ENCODE data around the gene QSOX1. TPM values are rescaled to one million over a fixed set of nuclear protein-coding genes. Genes with fewer than 3 reads are reported as not detected.

The QSOX1 gene
- total RNA-seq, 4 donors from 2014 or later, result 109 to 124 (median 119) TPM

DNA sequence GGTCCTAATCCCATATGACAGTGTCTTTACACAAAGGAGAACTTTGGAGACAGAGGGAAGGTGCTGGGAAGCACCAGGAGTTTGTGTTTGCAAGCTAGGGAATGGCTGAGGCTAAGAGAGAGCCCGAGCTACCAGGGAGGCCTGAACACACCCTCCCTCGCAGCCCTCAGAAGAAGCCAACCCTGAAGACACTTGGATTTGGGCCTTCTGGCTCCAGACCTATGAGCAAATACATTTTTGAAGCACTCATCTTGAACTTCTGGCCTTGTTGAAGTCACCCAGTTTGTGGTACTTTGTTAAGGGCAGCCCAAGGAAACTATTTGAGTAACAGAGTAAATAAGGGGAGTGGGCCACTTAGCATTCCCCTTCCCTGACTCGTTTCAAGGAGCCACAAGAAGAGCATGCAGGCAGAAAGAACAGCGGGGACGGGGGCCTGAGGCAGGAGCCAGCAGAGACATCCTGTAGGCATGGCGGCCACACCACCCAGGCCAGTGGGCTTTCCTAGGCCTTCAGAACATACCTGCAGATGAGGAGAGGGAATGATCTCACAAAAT lies 13.2 kb upstream of the QSOX1 start:
- DNase-seq, result no peak
- Histone ChIP-seq H3K36me3 (no peaks in the 10 kb centered on the region), H3K4me3 (no peak overlapping the region), H3K4me1 (no peaks in the 10 kb centered on the region), H3K27ac (no peak overlapping the region), H3K27me3 (no peaks in the 10 kb centered on the region), H3K9me3 (no peaks in the 10 kb centered on the region)
- intact Hi-C loops (cut with DNase I; ENCODE audit: low total_unique reads) (no loop called here), in situ Hi-C loops (cut with MboI; ENCODE audit: low pct_ligation_motif_present in 1 of 4, low pct_unique_long_range_greater_than_20kb in 1 of 4, low sequenced_read_pairs in 3 of 4) (no loop called here)
- no peak for TF ChIP-seq EP300 (IDR thresholded peaks at IDR 0.05; ENCODE audit: low read depth)
- no peak for TF ChIP-seq POLR2AphosphoS5 (IDR thresholded peaks at IDR 0.05)
- TF ChIP-seq POLR2A (IDR thresholded peaks at IDR 0.05), result no peak
- TF ChIP-seq, protein P1, sequence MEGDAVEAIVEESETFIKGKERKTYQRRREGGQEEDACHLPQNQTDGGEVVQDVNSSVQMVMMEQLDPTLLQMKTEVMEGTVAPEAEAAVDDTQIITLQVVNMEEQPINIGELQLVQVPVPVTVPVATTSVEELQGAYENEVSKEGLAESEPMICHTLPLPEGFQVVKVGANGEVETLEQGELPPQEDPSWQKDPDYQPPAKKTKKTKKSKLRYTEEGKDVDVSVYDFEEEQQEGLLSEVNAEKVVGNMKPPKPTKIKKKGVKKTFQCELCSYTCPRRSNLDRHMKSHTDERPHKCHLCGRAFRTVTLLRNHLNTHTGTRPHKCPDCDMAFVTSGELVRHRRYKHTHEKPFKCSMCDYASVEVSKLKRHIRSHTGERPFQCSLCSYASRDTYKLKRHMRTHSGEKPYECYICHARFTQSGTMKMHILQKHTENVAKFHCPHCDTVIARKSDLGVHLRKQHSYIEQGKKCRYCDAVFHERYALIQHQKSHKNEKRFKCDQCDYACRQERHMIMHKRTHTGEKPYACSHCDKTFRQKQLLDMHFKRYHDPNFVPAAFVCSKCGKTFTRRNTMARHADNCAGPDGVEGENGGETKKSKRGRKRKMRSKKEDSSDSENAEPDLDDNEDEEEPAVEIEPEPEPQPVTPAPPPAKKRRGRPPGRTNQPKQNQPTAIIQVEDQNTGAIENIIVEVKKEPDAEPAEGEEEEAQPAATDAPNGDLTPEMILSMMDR (IDR thresholded peaks at IDR 0.05), result no peak
- WGBS, 2 donors (ENCODE audit: low coverage in 1 of 2), result 75 to 80% methylated on average over 1 to 6 of the region's 6 CpGs

DNA sequence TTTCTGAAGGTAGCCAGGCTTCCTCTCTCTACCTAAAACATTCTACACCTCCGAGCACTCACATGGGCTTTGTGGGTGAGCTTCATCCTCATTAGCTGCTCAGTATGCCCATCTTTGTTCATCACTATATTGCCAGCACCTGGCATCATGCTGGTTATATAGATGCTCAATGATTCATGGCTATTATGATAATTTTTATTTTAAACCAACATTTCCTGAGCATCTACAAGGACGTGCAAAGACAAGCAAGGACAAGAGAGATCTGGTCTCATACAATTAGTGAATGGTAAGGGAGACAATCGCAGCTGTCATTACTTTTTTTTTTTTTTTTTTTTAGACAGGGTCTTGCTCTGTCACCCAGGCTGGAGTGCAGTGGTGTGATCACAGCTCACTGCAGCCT lies 11.3 kb upstream of the QSOX1 start:
- in situ Hi-C loops (cut with MboI; ENCODE audit: low pct_ligation_motif_present in 1 of 4, low pct_unique_long_range_greater_than_20kb in 1 of 4, low sequenced_read_pairs in 3 of 4), result no loop called here
- H3K4me1 ChIP-seq, result no peaks in the 10 kb centered on the region
- H3K9me3 ChIP-seq, result no peaks in the 10 kb centered on the region
- TF ChIP-seq POLR2A (IDR thresholded peaks at IDR 0.05) (no peak), EP300 (IDR thresholded peaks at IDR 0.05; ENCODE audit: low read depth) (no peak), POLR2AphosphoS5 (IDR thresholded peaks at IDR 0.05) (no peak)
- TF ChIP-seq, protein P1 (IDR thresholded peaks at IDR 0.05), result no peak
- no peaks in the 10 kb centered on the region for H3K27me3 ChIP-seq
- no peaks in the 10 kb centered on the region for H3K36me3 ChIP-seq
- H3K27ac ChIP-seq, result no peak overlapping the region
- WGBS, 2 donors (ENCODE audit: low coverage in 1 of 2), result 75 to 90% methylated on average over 3 of the region's 3 CpGs
- no peak overlapping the region for H3K4me3 ChIP-seq
- no peak for DNase-seq
- intact Hi-C loops (cut with DNase I; ENCODE audit: low total_unique reads), result no loop called here

DNA sequence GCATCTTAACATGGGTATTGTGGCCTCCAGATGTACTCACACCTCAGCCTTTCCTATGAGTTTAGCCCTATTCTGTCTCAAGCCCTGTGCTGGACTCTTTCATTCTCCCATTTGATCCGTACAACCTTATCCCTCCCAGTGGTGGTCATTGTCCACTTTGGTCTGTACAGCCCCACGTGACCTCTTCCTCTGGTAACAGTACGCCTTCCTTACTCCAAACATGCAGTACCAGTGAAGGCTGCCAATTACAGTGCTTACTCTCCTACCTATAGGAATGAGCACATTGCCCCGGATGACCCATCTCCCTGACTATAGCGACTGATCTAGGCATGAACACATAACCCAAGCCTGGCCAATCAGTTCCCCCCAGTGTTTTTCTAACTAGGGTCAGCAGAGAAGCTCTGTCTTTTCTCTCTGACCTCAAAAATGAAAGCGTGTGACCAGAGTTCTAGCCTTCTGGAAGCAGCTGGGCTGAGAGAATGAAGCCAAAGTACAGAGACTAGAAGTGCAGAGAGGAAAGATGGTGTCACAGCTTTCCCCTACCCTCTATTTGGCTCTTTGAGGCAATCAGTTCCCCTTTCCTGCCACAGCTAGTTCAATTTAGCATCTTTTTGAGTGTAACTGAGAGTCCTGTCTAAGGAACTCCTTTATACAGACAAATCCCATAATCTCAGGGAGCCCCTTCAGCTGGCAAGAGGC lies 9.9 kb upstream of the QSOX1 start:
- no peaks in the 10 kb centered on the region for H3K4me1 ChIP-seq
- H3K36me3 ChIP-seq, result no peaks in the 10 kb centered on the region
- in situ Hi-C loops (cut with MboI; ENCODE audit: low pct_ligation_motif_present in 1 of 4, low pct_unique_long_range_greater_than_20kb in 1 of 4, low sequenced_read_pairs in 3 of 4), result no loop called here
- H3K27me3 ChIP-seq, result no peaks in the 10 kb centered on the region
- TF ChIP-seq POLR2AphosphoS5 (IDR thresholded peaks at IDR 0.05) (no peak), EP300 (IDR thresholded peaks at IDR 0.05; ENCODE audit: low read depth) (no peak), POLR2A (IDR thresholded peaks at IDR 0.05) (no peak)
- TF ChIP-seq, protein P1 (IDR thresholded peaks at IDR 0.05), result no peak
- no peak overlapping the region for H3K4me3 ChIP-seq
- intact Hi-C loops (cut with DNase I; ENCODE audit: low total_unique reads), result no loop called here
- no peaks in the 10 kb centered on the region for H3K9me3 ChIP-seq
- no peak overlapping the region for H3K27ac ChIP-seq
- no peak for DNase-seq
- WGBS, 2 donors (ENCODE audit: low coverage in 1 of 2), result 72% methylated on average over 6 of the region's 6 CpGs; no CpG with 5 or more reads in 1 of the 2 donors

DNA sequence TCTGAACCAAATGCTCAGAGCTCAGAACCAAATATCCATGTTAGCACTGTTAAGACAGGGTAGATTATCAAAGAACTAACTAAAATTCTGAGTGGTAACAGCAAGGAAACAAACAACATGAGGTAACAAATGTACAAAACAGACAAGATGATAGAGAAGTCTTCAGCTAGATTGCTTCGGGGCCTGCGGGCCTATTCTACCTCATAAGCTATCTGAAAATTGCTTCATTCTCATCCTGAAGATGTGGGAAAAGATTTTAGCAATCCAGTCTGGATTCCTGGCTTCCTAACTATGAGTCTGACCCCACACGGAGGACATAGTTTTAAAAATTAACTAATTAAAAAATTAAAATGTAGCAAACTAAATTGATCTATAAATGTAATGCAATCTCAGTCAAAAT lies 9.2 kb upstream of the QSOX1 start:
- in situ Hi-C loops (cut with MboI; ENCODE audit: low pct_ligation_motif_present in 1 of 4, low pct_unique_long_range_greater_than_20kb in 1 of 4, low sequenced_read_pairs in 3 of 4) (no loop called here), intact Hi-C loops (cut with DNase I; ENCODE audit: low total_unique reads) (no loop called here)
- no peak overlapping the region for H3K27ac ChIP-seq
- TF ChIP-seq, protein P1 (IDR thresholded peaks at IDR 0.05), result no peak
- TF ChIP-seq POLR2AphosphoS5 (IDR thresholded peaks at IDR 0.05) (no peak), EP300 (IDR thresholded peaks at IDR 0.05; ENCODE audit: low read depth) (no peak), POLR2A (IDR thresholded peaks at IDR 0.05) (no peak)
- H3K36me3 ChIP-seq, result no peaks in the 10 kb centered on the region
- no peaks in the 10 kb centered on the region for H3K27me3 ChIP-seq
- H3K4me3 ChIP-seq, result no peak overlapping the region
- H3K4me1 ChIP-seq, result no peaks in the 10 kb centered on the region
- no peak for DNase-seq
- WGBS, 2 donors (ENCODE audit: low coverage in 1 of 2), result 83 to 98% methylated on average over 3 of the region's 3 CpGs
- H3K9me3 ChIP-seq, result no peaks in the 10 kb centered on the region

All from transverse colon (tissue), 4 donors.